Activated CD4-positive, alpha-beta T cell treated with anti-CD3 and anti-CD28 coated beads, Interleukin-2, amount 10 ng/mL, durations not matched to agents 7 days and 5 days (primary cell): Measurements from ENCODE around the gene AP2A1. TPM values are rescaled to one million over a fixed set of nuclear protein-coding genes. Genes with fewer than 3 reads are reported as not detected.
A peak's percentile ranks its signal among the peaks of the same experiment; 100 is the strongest.
"Not testable (repeated sequence)": the region's sequence is repeated elsewhere in the genome, so short reads cannot be mapped to it uniquely, and the experiment has no call there.

Experiments
- CTCF ChIA-PET: fragments of 350-600 bp; sonication (Branson Sonifier 250); formaldehyde crosslinking; loops from one replicate; lab custom pipeline; 2021; ENCODE audit warnings: antibody characterized with exemption; lab: Charles Lee
- POLR2A ChIA-PET: fragments of 350-600 bp; sonication (Branson Sonifier 250); formaldehyde crosslinking; loops from one replicate; lab custom pipeline; 2021; ENCODE audit warnings: antibody characterized with exemption; lab: Charles Lee
- DNase-seq: peaks from one replicate; pipeline ENCODE4 v3.0.0-alpha.2; 2020
- H3K27ac Mint-ChIP-seq: one replicate; pipeline ENCODE4 v1.8.0; 2021; ENCODE audit warnings: mild to moderate bottlenecking, moderate library complexity, mixed read lengths
- H3K27me3 Mint-ChIP-seq: one replicate; pipeline ENCODE4 v1.8.0; 2021; ENCODE audit warnings: mixed read lengths
- H3K36me3 Mint-ChIP-seq: one replicate; pipeline ENCODE4 v1.8.0; 2021; ENCODE audit warnings: low read depth, mixed read lengths
- H3K4me1 Mint-ChIP-seq: one replicate; pipeline ENCODE4 v1.8.0; 2021; ENCODE audit warnings: mixed read lengths
- H3K4me3 Mint-ChIP-seq: one replicate; pipeline ENCODE4 v1.8.0; 2021; ENCODE audit warnings: mild to moderate bottlenecking, moderate library complexity, mixed read lengths
- H3K9me3 Mint-ChIP-seq: one replicate; pipeline ENCODE4 v1.8.0; 2021; ENCODE audit warnings: mixed read lengths
- total RNA-seq, 2 experiments: library from RNA; stranded (reverse); gene quantifications; one replicate each; pipeline ENCODE4 v1.2.3, GENCODE V29; 2021

Gene AP2A1
- total RNA-seq, 2 experiments from 2014 or later: 77.2 to 87.9 TPM

DNA sequence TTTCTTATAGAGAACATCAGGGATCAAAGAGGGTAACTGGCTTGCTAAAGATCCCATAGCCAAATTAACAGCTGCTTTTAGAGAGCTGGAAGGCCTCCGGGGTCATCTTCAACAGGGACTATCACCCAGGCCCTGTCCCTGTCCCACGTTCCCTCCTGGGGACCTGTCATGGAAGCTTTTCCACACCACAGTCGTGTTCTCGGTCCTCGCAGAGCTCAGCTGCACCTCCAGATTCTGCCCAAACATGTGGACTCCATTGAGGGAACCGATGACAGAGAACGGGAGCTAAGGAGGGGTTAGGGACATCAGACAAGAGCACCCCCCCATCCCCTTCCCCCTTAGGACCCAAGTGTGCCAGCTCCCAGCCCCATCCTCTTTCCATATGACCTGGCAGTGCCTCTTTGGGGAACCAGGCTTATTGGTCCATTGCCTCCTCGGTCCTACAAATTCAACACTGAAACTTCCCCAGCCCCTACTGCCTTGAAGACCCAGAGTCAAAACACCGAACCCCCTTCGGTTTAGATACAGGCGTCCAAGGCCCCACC, 45.7 kb downstream of the AP2A1 start:
- peak overlapping the region; percentile 98 for H3K27ac Mint-ChIP-seq
- CTCF ChIA-PET: interaction anchor here (0.7 to 1.8 kb wide), 4 partner anchors 9 to 319 kb away, joined by 3 to 4 read pairs (median 4); no protein-coding TSS in a partner anchor
- POLR2A ChIA-PET: no interaction called here

DNA sequence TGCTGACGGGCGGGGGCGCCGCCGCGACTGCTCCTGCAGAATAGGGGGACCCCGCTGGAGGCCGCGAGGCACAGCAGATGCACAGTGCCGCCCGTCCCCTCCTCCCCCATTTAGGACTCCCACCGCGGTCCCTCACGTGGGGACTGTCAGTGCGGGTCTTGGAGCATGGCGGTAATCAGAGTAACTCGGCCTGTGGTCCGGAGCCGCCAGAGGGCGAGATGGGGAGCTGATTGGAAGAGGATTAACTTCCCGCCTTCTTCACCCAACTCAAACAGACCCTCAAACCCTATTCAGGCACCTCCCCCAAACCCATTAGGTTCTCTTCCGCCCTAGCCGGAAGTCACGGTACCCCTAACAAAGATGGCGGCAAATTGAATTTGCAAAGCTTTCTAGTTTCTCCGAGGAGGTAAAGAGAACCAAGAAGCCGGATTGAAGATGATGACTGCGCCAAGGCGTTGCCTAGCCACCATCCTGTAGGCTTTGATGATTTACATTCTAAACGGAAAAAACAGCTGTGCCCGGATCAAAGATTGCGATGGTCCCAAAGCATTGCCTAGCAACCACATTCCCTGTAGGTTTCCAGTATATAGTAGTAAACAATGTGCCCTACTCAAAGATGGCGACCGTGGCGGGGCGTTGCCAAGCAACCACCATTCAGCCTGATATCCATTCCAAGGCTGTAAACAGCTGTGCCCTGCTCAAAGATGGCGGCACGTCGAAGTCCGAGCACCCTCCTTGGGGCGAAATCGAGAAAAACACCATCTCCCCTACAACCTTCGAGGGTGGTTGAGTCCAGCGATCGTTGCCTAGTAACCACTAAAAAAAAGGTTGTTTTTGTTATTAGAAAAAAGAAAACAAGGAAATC, 46.4 kb downstream of the AP2A1 start, which contains the start of gene FUZ:
Gene FUZ, minus strand, starts transcription at position 296 of the 865 bp plus-strand sequence. Its CDS starts 186 bp downstream, at position 110.
- Mint-ChIP-seq H3K36me3 (no peaks in the 10 kb centered on the region), H3K4me1 (peaks cover 44% of the 10 kb centered on the region), H3K27me3 (no peaks in the 10 kb centered on the region), H3K9me3 (no peaks in the 10 kb centered on the region), H3K27ac (peak within 1 kb of the TSS; percentile 98), H3K4me3 (peak within 1 kb of the TSS; percentile 91)
- POLR2A ChIA-PET: interaction anchor here (0.6 kb wide), 1 partner anchor 548 kb away, joined by 3 read pairs; no protein-coding TSS in a partner anchor
- peak; percentile 96 for DNase-seq
- CTCF ChIA-PET: interaction anchor here (0.6 to 1.8 kb wide), 5 partner anchors 9 to 320 kb away, joined by 3 to 6 read pairs (median 4); no protein-coding TSS in a partner anchor

More for the DNA sequence above, 45.7 kb downstream of the AP2A1 start:
- no peaks in the 10 kb centered on the region for H3K36me3 Mint-ChIP-seq
- H3K4me1 Mint-ChIP-seq: peaks cover 50% of the 10 kb centered on the region
- H3K27me3 Mint-ChIP-seq: no peaks in the 10 kb centered on the region
- no peaks in the 10 kb centered on the region for H3K9me3 Mint-ChIP-seq
- no peak for DNase-seq
- peak overlapping the region; percentile 91 for H3K4me3 Mint-ChIP-seq

DNA sequence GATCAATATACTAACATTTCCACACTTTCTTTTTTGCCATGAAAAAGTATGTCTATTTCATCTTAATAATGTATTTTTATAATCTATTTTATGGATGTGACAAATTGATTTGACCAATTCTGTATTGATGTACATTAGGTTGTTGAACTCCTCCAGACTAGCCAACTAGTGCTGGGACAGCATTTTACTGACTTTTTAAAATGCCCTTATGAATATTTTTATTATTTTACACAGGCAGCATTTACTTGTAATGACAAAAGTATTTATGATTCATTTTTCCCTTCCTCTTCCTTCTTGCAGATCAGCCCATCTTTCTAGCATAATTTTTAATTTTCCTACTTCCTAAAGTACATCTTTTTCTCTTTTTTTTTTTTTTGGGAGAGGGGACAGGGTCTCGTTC, 47.2 kb downstream of the AP2A1 start:
- peak overlapping the region; percentile 91 for H3K4me3 Mint-ChIP-seq
- peaks cover 1% of the 10 kb centered on the region for H3K36me3 Mint-ChIP-seq
- peaks cover 39% of the 10 kb centered on the region for H3K4me1 Mint-ChIP-seq
- H3K27ac Mint-ChIP-seq: peak overlapping the region; percentile 41
- no peaks in the 10 kb centered on the region for H3K9me3 Mint-ChIP-seq
- DNase-seq: no peak
- no peaks in the 10 kb centered on the region for H3K27me3 Mint-ChIP-seq
- ChIA-PET POLR2A (interaction anchor here (0.6 kb wide), 1 partner anchor 548 kb away, joined by 3 read pairs; no protein-coding TSS in a partner anchor), CTCF (interaction anchor here (1.8 kb wide), 1 partner anchor 13 kb away, joined by 3 read pairs; no protein-coding TSS in a partner anchor)

DNA sequence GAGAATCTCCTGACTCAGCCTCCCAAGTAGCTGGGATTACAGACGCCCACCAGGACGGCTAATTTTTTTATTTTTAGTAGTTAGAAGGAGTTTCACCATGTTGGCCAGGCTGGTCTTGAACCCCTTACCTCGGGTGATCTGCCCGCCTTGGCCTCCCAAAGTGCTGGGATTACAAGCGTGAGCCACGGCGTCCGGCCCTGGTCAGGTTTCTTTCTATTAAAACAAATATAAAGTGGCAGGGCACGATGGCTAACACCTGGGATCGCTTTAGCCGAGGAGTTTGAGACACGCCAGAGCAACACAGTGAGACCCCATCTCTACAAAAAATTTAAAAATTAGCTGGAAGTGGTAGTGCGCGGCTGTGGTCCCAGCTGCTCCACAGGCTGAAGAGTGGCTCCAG, 49.8 kb downstream of the AP2A1 start:
- Mint-ChIP-seq H3K4me1 (peaks cover 43% of the 10 kb centered on the region), H3K27me3 (no peaks in the 10 kb centered on the region), H3K27ac (no peak overlapping the region), H3K9me3 (no peaks in the 10 kb centered on the region), H3K4me3 (no peak overlapping the region), H3K36me3 (peaks cover 9% of the 10 kb centered on the region)
- no peak for DNase-seq
- ChIA-PET CTCF (no interaction called here), POLR2A (no interaction called here)

DNA sequence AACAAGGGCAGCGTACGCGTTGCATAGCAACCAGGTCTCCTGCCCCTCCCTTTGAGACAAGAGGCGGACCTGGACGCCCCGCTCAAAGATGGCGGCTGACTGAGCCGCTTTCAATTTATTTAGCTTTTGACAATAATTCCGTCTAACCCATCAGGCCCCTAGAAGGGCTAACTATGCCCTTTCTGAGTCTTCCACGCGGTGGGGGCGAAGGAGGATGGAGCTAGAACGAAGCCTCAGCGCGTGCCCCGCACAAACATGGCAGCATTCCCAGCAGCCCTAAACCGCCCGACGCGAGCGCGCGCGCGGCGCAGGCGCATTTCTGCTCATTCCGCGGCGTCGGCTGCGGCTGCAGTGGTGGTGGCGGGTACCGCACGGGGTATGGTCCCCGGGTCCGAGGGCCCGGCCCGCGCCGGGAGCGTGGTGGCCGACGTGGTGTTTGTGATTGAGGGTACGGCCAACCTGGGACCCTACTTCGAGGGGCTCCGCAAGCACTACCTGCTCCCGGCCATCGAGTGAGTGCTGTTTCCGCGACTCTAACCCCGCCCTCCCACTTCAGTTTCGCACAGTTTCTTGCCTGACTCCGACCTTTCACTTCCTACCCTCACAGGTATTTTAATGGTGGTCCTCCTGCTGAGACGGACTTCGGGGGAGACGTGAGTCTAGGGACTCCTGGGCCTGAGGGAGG, 51.3 kb downstream of the AP2A1 start, which contains the start of gene MED25:
Gene MED25, plus strand, starts transcription at position 326 of the 685 bp plus-strand sequence. Its CDS starts 53 bp downstream, at position 379.
- H3K27me3 Mint-ChIP-seq: no peaks in the 10 kb centered on the region
- CTCF ChIA-PET: interaction anchor here (1.2 to 1.3 kb wide), 2 partner anchors 8 to 30 kb away, joined by 3 to 4 read pairs; no protein-coding TSS in a partner anchor
- peak within 1 kb of the TSS; percentile 99 for H3K27ac Mint-ChIP-seq
- peak; percentile 88 for DNase-seq
- H3K4me3 Mint-ChIP-seq: peak within 1 kb of the TSS; percentile 98
- H3K4me1 Mint-ChIP-seq: peaks cover 31% of the 10 kb centered on the region
- H3K9me3 Mint-ChIP-seq: no peaks in the 10 kb centered on the region
- H3K36me3 Mint-ChIP-seq: peaks cover 12% of the 10 kb centered on the region
- POLR2A ChIA-PET: no interaction called here

DNA sequence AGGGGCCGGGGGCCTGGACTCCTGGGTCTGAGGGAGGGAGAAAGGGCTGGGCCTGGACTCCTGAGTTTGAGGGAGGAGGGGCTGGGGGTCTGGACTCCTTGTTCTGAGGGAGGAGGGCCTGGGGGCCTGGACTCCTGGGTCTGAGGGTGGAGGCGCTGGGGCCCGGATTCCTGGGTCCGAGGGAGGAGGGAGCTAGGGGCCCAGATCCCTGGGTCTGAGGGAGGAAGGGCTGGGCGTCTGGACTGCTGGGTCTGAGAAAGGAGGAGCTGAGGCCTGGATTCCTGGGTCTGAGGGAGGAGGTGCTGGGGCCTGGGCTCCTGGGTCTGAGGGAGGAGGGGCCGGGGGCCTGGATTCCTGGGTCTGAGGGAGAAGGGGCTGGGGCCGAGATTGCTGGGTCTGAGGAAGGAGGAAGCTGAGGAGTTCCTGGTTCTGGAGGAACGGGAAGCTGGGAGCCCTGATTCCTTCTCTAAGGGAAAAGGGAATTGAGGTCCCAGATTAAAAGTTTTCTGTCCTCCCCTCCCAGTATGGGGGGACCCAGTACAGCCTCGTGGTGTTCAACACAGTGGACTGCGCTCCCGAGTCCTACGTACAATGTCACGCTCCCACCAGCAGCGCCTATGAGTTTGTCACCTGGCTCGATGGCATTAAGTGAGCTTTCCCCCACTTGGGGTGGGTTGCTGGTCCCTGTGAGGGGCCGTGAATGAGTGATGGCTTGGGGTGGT, 52.0 kb downstream of the AP2A1 start:
- H3K27me3 Mint-ChIP-seq: no peaks in the 10 kb centered on the region

DNA sequence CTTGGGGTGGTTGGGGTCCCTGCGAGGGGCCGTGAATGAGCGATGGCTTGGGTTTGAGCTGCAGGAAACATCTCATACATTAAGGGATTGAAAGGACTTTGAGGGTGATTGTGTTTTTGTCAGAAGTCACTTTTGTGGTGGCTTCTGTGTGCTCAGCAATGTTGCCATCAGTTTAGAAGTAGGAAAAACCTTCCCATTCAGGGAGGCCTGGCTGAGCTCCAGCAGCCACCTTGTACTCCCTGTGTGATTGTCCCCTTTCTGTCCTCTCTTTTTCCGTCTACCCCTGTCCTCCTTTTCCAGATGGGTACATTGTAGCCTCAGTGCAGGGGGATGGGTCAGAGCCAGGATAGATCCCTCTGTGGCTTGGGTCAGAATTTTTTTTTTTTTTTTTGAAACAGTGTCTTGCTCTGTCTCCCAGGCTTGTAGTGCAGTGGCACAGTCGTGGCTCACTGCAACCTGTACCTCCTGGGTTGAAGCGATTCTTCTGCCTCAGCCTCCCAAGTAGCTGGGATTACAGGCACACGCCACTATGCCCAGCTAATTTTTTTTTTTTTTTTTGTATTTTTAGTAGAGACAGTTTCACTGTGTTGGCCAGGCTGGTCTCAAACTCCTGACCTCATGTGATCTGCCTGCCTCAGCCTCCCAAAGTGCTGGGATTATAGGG, 52.8 kb downstream of the AP2A1 start:
- Mint-ChIP-seq H3K4me1 (peaks cover 25% of the 10 kb centered on the region), H3K27ac (peak overlapping the region; percentile 99), H3K4me3 (peak overlapping the region; percentile 98), H3K36me3 (peaks cover 15% of the 10 kb centered on the region)
- ChIA-PET POLR2A (interaction anchor here (0.7 kb wide), 1 partner anchor 935 kb away, joined by 6 read pairs; no protein-coding TSS in a partner anchor), CTCF (interaction anchor here (0.5 to 1.7 kb wide), 4 partner anchors 9 to 85 kb away, joined by 3 to 5 read pairs (median 4); no protein-coding TSS in a partner anchor)
- not testable (repeated sequence) for DNase-seq, H3K9me3 Mint-ChIP-seq, H3K27me3 Mint-ChIP-seq

More for the DNA sequence above, 52.0 kb downstream of the AP2A1 start:
- peak overlapping the region; percentile 99 for H3K27ac Mint-ChIP-seq
- H3K4me3 Mint-ChIP-seq: peak overlapping the region; percentile 98
- no peaks in the 10 kb centered on the region for H3K9me3 Mint-ChIP-seq
- no peak for DNase-seq
- H3K4me1 Mint-ChIP-seq: peaks cover 26% of the 10 kb centered on the region
- ChIA-PET CTCF (interaction anchor here (1.2 to 1.7 kb wide), 3 partner anchors 9 to 29 kb away, joined by 3 to 5 read pairs (median 4); no protein-coding TSS in a partner anchor), POLR2A (no interaction called here)
- peaks cover 15% of the 10 kb centered on the region for H3K36me3 Mint-ChIP-seq

DNA sequence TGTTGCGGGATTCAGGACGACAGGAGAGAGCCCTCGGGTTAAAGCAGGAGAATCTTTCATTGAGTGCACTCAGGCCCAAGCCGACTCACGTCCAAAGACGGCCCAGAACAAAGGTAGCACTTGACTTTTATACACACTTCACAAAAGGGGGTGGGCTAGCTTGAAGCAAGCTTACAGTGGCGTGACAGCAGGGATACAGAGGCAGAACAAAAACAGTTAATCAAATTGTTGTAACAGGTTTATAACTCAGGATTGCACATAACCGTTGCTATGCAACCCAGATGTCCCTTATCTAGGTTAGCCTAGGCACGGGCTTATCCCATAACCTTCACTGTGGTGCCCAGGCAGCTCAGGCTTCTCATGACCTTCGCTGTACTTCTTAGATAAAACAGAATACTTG, 53.3 kb downstream of the AP2A1 start:
- Mint-ChIP-seq H3K27ac (no peak overlapping the region), H3K9me3 (no peaks in the 10 kb centered on the region), H3K4me3 (peak overlapping the region; percentile 41), H3K4me1 (peaks cover 23% of the 10 kb centered on the region), H3K27me3 (no peaks in the 10 kb centered on the region), H3K36me3 (peaks cover 15% of the 10 kb centered on the region)
- CTCF ChIA-PET: interaction anchor here (1.7 kb wide), 1 partner anchor 10 kb away, joined by 5 read pairs; no protein-coding TSS in a partner anchor
- DNase-seq: no peak
- POLR2A ChIA-PET: interaction anchor here (0.7 kb wide), 1 partner anchor 934 kb away, joined by 6 read pairs; no protein-coding TSS in a partner anchor

DNA sequence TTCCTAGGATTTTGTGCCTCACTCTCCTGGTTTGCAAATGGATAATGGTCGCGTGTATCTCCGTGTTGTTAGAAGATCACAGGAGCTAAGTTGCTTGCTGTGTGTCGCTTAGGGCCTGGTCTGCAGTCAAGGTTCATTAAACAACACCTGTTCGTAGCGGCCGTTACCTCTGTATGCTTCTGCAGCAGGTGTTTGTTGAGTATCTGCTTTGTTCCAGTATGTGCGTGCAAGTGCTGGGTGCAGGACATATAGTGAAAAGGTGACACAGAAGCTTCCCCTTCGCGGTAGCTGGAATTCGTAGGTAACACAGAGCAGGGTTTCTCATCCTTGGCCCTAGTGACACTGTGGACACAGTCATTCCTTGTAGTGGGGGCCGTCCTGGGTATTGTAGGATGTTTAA, 56.7 kb downstream of the AP2A1 start:
- no peak overlapping the region for H3K27ac Mint-ChIP-seq
- H3K4me3 Mint-ChIP-seq: no peak overlapping the region
- peaks cover 17% of the 10 kb centered on the region for H3K36me3 Mint-ChIP-seq
- DNase-seq: no peak
- ChIA-PET POLR2A (no interaction called here), CTCF (interaction anchor here (0.5 to 1.2 kb wide), 4 partner anchors 10 to 1215 kb away, joined by 3 read pairs; no protein-coding TSS in a partner anchor)
- no peaks in the 10 kb centered on the region for H3K9me3 Mint-ChIP-seq
- peaks cover 16% of the 10 kb centered on the region for H3K4me1 Mint-ChIP-seq
- no peaks in the 10 kb centered on the region for H3K27me3 Mint-ChIP-seq

DNA sequence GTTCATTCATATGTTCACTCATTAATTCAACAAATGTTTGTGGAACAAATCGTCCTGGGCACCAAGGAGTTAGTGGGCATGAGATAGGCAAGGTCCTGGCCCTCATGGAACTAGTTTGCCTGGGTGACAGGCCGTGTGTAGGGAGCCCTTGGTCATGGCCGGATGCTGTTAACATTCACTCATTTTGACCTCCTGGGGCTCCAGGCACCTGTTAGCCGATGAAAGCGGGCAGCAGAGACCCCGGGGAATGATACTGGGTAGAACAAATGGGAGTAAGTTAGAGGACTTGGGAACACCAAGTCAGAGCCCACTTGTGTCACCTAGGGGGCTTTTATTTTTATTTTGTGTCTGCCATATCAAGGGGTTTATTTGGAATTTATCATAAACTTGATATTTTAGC, 57.9 kb downstream of the AP2A1 start:
- H3K4me1 Mint-ChIP-seq: peaks cover 9% of the 10 kb centered on the region
- no peak overlapping the region for H3K27ac Mint-ChIP-seq
- no peaks in the 10 kb centered on the region for H3K27me3 Mint-ChIP-seq
- H3K4me3 Mint-ChIP-seq: no peak overlapping the region
- H3K36me3 Mint-ChIP-seq: peaks cover 15% of the 10 kb centered on the region
- H3K9me3 Mint-ChIP-seq: no peaks in the 10 kb centered on the region
- POLR2A ChIA-PET: no interaction called here
- no peak for DNase-seq
- CTCF ChIA-PET: interaction anchor here (0.6 to 1.0 kb wide), 2 partner anchors 12 to 13 kb away, joined by 3 read pairs; no protein-coding TSS in a partner anchor

DNA sequence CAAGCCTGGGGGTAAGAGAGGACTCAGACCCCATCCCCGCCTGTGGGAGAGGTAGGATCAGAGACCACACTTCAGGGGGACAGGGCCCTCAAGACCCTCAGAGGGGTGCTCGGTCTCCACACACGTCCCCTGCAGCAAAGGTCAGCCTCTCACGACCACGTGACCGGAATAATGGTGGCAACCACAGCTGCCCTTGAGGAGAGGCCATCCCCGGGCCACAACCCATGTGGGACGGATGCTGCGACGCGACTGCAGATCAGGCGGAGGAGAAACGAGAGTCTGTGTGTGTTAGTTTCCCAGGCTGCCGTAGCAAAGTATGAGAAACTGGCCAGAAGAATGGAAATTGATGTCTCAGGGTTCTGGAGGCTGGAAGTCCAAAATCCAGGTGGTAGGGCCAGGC, 60.2 kb downstream of the AP2A1 start:
- Mint-ChIP-seq H3K27me3 (no peaks in the 10 kb centered on the region), H3K4me3 (no peak overlapping the region), H3K4me1 (peaks cover 7% of the 10 kb centered on the region), H3K27ac (no peak overlapping the region), H3K9me3 (no peaks in the 10 kb centered on the region), H3K36me3 (peaks cover 16% of the 10 kb centered on the region)
- CTCF ChIA-PET: no interaction called here
- DNase-seq: no peak
- POLR2A ChIA-PET: no interaction called here
